CD1c-positive myeloid dendritic cell (primary cell): ENCODE results near the gene AGO4.
A peak's percentile ranks its signal among the peaks of the same experiment; 100 is the strongest.
"Not testable (repeated sequence)": the region's sequence is repeated elsewhere in the genome, so short reads cannot be mapped to it uniquely, and the experiment has no call there.

ENCODE experiments used
- DNase-seq: peaks from one replicate; pipeline ENCODE4 v3.0.0-alpha.2; 2016; ENCODE audit errors: extremely low spot score

Gene AGO4

DNA sequence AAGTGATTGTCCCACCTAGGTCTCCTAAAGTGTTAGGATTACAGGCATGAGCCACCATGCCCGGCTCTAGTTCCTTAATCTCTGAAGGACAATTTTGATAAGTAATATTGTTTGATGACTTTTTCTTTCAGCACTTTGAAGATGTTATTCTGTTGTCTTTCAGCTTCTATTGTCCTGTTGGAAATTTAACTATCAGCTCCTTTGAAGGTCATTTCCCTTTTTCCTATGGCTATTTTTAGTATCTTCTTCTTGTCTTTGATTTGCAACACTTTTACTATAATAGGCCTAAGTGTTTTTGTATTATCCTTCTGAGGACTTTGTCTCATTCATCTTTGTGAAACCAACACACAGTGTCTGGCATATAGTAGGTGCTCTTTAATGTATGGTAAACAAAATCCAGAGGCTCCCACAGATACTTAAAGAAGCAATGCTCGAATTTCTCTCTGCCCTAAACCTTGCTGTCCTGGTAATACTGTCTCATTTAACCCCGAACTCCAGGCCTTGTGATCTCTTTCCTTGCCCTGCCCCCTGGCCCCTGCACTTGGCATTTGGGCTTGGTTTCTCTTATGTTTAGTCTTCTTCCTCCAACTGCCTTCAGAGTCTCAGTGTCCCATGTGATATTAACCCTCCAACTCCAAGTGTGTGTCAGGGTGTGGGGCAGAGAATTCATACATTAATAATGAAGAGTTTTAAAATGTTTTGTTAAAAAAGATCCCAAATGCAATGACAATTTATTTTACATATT is 56.2 kb downstream of the AGO4 start:
- peak; percentile 37 for DNase-seq

DNA sequence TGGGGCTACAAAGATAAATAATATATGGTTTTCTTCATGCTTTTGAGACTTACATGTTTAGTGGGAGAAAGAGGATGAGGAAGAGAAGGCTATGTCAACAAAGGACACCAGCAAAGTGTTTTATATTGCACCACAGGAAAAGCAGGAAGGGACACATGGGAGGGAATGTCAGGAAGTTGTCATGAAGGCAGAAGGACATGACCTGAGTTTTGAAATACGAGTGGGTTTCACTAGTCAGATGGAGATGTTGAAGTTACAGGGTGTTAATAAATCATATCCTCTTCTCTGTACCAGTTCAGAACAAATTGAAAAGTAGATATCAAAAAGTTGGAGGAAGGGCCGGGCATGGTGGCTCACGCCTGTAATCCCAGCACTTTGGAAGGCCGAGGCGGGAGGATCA is 57.0 kb downstream of the AGO4 start:
- DNase-seq = peak; percentile 78

DNA sequence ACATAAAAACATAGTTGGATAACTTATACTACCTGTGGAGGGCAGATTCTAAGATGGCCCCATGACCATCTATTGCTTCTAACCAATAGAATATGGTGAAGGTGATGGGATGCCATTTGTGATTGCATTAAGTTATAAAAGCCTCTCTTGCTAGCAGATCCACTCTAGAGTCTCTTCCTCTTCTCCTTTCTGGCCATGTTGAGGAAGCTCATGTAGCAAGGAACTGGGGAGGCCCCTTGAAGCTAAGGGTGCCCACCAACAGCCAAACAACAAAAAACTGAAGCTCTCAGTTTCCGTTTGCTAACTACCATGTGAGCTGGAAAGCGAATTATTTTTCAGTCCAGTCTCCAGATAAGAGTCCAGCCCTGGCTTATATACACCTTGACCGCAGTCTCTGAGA is 59.2 kb downstream of the AGO4 start:
- DNase-seq = peak; percentile 51

DNA sequence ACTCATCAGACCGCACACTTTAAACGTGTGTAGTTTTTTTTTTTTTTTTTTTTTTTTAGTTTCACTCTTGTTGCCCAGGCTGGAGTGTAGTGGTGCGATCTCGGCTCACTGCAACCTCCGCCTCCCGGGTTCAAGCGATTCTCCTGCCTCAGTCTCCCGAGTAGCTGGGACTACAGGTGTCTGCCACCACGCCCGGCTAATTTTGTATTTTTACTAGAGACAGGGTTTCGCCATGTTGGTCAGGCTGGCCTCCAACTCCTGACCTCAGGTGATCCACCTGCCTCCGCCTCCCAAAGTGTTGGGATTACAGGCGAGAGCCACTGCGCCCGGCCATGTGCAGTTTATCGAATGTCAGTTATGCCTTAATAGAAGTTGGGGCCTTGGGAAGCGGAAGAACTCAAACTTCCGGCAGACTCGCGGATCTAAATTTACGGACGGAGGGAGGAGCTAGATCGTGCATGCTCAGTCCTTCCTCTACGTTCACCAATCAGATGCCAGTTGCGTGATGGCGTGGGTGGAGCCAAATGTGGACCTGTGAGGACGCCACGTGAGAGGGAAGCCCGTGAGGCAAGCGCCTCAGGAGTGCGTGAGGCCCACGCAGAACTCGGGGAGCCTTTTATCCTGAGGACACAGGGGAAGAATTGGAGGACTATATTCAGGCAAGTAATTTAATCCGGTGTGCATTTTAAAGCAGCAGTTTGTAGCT is 61.6 kb downstream of the AGO4 start:
- DNase-seq = not testable (repeated sequence)

DNA sequence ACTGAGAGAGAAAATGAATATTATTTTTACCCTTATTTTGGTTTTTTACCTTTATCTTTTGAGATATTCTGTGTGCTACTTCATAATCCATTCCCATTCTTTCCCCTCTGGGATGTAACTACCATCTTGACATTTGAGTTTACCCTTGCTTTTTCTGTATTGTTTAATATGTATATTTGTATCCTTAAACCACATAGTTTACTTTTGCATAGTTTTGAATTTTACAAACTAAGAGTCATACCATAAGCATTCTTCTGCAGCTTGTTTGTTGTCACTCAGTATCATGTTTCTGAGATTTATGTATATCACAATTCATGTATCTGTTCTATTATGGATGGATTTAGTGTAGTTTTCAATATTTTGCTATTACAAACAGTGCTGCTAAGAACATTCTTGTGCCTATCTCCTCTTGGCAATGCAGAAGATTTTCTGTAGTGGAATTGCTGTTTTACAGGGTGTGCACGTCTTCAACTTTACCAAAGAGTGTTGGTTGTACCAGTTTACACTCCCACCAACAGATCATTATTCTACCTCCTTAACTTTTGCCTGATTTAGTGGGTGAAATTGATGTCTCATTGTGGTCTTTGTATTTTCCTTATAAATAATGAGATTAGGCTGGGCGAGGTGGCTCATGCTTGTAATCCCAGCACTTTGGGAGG is 63.0 kb downstream of the AGO4 start:
- DNase-seq = no peak

DNA sequence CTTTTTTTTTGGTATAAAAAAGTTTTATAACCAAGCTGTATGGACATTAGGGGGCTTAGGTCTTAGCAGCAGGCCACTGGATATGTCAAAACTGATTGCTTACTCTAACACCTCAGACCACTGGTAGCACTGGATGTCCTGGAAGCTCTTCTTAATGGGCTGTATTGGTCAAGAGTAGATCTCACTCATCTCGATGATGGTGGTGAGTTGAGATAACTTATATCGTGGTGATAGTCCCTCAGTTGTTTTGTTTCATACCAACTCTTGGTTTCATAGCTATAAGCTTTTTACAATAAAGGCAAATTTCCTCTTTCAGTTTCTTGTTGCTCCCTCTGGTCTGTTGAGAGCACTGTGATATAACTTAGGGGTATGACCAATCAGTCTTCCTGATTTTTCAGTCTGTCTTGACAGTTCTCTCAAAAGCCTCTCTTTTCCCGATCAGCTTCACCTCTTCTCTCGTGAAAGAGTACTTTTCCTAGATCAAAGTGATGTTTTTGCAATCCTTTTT is 65.5 kb downstream of the AGO4 start:
- DNase-seq = no peak

DNA sequence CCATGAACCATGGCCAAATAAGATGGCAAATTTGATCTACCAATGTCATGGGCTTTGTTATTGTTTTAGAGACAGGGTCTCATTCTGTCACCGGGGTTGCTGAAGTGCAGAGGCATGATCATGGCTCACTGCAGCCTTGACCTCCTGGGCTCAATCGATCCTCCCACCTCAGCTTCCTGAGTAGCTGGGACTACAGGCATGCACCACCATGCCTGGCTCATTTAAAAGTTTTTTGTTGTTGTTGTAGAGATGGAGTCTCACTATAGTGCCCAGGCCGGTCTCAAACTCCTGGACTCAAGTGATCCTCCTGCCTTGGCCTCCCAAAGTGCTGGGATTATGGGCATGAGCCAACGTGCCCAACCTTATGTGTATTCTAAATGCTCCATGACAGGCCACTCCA is 66.3 kb downstream of the AGO4 start:
- DNase-seq = not testable (repeated sequence)

DNA sequence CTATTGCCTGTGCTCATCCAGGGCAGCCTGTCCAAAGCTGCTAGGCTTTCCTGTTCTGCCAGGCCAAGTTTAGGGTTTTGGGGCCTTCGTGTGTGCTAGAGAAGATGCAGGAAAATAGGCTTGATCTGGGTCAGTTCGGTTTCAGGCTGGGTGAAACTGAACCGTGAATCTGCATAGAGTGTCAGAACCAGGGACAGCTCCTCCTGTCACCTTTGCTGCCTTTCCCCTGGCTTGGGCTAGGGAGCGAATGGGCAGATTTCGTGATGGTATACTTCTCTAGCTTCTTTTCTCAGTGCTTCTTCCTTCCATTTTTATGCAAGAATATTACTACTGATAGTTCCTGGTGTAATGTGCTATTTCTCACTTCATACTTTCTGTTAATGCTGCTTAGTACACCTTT is 69.2 kb downstream of the AGO4 start:
- no peak for DNase-seq

DNA sequence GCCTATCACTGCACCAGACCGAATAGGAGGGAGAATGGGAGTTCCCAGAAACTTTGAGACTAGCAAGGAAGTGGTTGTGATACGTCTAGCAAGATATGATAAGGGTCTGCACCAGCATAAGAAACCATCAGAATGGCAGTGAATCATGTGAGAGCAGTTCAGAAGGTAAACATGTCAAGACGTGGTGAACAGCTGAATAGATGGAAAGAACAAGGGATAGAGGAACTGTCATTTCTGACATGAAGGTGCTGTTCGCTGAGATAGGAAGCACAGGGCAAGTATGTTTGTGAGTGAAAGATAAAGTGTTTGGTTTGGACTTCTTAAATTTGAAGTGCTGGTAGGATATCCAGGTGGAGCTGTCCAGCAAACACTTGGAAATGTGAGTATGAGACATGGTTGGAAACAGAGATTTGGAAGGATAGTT is 74.0 kb downstream of the AGO4 start:
- DNase-seq = no peak

DNA sequence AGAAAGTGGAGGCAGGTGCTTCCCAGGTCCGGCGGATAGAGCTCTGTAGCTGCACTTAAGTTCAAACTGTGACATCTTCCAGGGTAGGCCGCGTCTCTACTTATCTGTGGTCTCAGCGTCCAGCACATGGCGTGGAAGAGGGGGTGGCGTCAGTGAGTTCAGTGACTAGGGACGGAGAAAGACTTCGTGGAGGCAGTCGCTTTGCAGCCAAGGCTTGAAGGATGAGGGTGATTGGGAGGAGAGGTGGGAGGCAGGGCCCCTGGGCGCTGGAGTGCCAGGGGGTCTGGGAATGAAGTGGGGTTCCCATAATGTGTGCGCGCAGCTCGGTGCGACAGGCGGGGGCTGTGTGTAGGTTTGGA is 74.7 kb downstream of the AGO4 start:
- DNase-seq = no peak

DNA sequence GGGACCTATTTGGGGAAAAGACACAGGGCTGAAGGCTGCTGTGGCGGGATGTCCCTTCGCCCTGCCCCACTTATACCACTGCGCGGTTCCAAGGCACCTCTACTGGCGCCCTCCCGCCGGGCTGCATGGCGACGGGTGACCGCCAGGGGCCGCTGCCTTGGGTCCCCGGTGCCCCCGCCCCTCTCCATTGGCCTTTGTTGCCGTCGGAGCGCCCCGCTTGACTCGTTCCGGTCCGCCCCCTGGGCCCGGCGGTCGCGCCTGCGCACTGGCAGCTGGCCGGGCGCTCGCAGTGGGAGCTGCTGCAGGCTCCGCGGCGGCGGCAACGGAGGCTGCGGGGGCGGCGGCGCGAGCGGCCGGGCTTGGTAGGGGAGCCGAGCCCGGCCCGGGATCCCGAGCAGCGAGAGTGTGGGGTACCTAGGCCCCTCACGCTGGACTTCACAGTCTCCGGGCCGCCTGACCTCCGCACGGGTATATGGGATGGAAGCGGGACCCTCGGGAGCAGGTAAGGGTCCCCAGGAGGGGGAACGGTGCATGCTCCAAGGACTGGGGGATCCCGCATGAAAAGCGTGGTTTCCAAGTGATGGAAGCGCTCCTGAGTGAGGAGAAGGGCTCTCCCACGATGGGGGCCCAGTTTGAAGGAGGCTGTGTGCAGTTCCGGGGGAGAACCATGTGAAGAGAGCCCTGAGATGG is 75.3 kb downstream of the AGO4 start, which contains the start of gene AGO1:
Gene AGO1 (plus strand): TSS at position 265 of the 690 bp plus-strand sequence. CDS start 213 bp downstream, at position 478.
- peak; percentile 98 for DNase-seq

DNA sequence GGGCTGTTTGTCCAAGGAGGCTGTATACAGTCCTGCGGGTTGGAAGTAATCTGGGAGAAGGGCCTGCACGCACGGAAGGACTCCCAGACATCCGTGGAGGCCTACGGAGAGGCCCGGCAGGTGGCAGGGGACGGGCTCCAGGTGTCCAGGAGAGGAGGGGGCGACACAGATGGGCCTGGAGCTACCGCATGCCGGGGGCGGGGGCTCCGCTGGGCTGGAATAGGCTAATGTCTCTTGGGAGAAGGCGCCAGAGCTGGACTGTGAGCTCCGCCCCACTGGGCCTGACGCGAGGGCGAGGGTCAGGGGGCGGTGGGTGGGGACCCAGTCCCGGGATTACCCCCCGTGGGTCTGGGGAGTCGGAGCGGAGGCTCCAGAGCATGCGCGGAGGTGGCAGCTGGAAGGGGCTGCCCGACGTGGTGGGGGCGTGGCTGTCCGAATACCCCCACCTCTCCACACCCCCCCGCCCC is 75.9 kb downstream of the AGO4 start:
- peak; percentile 42 for DNase-seq

DNA sequence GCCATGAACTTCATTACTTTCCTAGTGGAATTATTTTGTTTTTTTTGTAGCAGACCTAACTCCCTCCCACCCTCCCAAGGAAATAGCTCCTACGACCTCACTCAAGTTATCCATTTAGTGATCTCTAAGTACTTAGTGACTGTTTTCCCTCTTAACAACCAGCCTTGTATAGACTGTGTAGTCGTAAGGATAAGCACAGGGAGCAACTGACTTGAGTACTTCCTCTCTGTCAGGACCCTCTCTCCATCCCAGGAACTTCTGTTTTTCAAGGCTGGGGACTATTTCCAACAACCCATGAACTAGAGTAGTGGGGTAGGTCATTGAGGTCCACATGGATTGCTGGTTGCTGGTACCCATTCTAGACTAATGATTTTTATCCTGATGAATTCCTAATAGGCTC is 77.1 kb downstream of the AGO4 start:
- peak; percentile 32 for DNase-seq

DNA sequence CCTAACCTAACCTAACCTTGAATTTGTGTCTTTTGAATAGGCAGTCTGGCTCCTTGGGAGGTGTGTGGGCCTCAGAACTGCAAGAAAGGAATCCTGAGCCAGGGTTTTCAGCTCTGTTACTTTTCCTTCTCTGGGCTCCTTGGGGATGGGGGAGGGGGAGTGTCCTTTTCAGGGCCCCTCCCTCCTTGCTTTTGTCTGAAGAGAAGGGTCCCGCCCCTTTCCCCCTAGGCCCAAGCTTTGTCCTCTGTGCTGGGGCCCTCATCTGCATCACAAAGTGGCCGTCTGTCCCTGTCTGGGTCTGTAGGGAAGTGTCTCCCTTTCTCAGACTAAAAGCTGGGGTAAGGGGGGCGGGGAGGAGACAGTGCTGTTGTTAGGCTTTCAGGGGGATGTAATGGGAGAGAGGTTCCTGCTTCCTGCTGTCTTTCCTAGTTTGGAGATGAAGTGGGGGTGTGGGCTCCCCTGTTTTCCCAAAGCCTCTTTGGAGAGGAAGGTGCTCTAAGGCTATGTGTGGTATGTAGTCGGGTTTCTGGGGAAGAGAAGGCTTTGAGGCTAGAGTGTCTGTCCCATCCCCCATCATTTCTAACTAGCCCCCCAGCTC is 78.2 kb downstream of the AGO4 start:
- no peak for DNase-seq

DNA sequence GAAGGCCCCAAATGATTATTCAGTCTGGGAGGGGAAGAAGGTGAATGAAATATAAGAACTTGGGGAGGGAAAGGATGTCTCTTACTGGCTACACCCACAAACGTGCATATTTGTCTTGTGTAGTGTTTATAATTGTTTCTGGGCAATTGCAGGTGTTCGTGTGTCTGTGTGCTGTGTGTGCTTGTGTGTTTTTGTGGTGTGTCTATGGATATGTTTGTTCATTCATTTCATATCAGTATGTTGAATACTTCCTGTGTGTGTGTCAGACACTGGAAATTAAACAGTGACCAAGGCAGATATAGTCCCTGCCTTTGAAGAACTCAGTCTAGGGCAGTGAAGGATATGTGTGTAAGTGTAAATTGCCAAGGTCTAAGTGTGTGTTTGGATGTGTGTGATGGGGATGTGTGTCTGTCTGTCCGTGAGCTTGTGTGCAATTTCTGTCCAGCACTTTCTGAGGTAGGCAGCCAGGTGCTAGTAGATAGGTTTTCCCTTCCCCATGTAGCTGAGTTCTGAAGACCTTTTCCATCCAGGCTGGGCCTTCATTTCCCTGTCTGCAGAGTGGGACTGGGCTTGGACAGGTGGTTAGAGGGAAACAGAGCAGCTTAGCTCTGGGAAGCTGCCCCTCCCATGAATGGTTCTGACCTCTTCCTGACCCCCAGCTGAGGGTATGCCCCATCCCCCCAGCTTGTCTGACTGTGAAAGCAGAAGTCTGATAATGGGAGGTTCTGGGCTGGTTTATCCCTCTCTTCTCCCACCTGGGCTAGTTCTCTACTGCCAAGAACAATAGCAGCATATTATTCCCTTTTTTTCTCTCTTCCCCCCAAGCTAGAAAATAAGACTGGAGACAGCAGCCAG is 79.0 kb downstream of the AGO4 start:
- DNase-seq = peak; percentile 20

DNA sequence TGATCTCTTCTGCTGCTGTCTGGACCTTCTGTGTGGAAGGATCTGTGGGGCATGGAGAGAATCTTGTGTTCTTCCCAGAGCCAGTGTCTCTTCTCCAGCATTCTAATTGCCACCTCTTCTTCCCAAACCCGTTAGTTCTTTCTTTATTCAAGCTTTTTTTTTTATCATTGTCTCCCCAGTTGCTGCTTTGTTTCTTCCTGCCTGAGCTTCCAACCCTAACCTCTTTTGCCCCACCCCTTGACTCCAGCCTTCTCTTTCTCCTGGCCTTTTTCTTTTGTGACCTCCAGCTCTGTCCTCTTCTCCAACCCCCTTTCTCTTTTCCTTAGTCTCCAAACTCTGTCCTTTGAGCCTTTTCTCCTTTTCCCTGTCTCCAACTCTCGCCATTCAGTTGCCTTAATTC is 79.7 kb downstream of the AGO4 start:
- no peak for DNase-seq

DNA sequence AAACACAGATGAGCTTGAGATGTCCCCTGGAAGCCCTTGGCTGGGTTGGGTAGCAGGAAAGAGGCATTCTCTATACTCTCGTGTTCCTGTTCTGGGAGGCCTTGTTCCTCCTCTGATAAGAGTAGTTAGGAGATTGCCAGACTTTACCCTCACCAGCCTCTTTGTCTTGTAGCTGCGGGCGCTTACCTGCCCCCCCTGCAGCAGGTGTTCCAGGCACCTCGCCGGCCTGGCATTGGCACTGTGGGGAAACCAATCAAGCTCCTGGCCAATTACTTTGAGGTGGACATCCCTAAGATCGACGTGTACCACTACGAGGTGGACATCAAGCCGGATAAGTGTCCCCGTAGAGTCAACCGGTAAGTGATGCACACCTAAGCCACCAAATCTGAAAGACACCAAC is 80.4 kb downstream of the AGO4 start:
- peak; percentile 23 for DNase-seq

DNA sequence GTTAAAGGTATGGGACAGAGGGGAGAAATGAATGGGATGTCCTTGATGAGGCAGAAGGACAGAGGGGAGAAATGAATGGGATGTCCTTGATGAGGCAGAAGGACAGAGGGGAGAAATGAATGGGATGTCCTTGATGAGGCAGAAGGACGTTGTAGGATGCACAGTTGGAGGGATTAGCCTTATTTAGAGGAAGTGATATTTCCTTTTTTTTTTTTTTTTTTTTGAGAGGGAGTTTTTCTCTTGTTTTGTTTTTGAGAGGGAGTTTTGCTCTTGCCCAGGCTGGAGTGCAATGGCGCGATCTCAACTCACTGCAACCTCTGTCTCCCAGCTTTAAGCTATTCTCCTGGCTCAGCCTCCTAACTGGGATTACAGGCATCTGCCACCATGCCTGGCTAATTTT is 81.2 kb downstream of the AGO4 start:
- DNase-seq = peak; percentile 23

DNA sequence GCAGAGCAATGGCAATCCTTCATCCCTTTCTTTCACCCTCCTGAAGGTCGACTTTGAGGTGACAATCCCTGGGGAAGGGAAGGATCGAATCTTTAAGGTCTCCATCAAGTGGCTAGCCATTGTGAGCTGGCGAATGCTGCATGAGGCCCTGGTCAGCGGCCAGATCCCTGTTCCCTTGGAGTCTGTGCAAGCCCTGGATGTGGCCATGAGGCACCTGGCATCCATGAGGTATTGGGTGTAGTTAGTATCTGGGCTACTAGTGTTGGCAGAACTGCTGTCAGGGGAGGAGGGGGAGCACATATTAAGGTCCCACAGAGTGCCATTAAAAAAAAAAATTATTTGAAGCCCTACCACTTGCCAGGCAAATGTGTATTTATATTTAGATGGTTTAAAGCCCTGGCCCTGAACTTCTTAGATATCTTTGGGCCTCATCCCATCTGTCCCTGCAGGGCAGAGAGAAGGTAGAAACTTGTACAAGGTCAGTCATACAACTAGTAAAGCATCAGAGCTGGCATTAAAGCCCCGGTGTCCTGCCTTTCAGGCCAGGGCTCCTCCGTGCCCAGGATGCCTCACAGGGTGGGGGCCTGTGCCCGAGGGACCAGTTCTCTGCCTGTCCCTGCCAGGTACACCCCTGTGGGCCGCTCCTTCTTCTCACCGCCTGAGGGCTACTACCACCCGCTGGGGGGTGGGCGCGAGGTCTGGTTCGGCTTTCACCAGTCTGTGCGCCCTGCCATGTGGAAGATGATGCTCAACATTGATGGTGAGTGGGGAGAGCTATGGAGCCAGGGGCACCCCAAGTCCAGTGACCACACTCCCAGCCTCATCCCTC is 85.4 kb downstream of the AGO4 start:
- no peak for DNase-seq

DNA sequence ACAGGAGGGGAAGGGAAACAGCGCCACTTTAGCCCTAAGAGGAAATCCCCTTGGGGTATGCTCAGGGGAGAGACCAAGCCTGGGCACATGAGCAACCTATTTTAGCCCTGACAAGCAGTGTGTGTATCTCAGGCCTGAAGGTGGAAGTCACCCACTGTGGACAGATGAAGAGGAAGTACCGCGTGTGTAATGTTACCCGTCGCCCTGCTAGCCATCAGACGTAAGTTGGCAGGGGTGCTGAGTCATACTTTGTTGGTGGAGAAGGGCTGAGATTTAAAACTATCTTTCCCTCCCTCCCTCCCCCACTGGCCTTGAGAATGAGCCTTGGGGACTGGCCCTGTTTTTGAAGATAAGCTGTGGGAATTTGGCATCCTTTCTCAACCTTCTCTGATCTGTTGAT is 86.4 kb downstream of the AGO4 start:
- DNase-seq = peak; percentile 82
